Suprapubic skin (tissue), 4 donors: ENCODE results near the gene DLGAP5. TPM values are rescaled to one million over a fixed set of nuclear protein-coding genes. Genes with fewer than 3 reads are reported as not detected.

Experiments
- DNase-seq, 2 donors: peaks; one replicate each; pipeline ENCODE4 v3.0.0-alpha.2; 2019; ENCODE audit warnings: low spot score in 2 of 2
- H3K27ac ChIP-seq: fragments of 200-600 bp; sonication (generic); one replicate; pipeline ENCODE4 v1.5.1; 2019
- H3K27me3 ChIP-seq: fragments of 200-600 bp; sonication (generic); one replicate; pipeline ENCODE4 v1.5.1; 2019
- H3K36me3 ChIP-seq: fragments of 200-600 bp; sonication (generic); one replicate; pipeline ENCODE4 v1.5.1; 2019
- H3K4me1 ChIP-seq: fragments of 200-600 bp; sonication (generic); one replicate; pipeline ENCODE4 v1.5.1; 2019
- H3K4me3 ChIP-seq: fragments of 200-600 bp; sonication (generic); one replicate; pipeline ENCODE4 v1.5.1; 2019; ENCODE audit warnings: mild to moderate bottlenecking
- H3K9me3 ChIP-seq: fragments of 200-600 bp; sonication (generic); one replicate; pipeline ENCODE4 v1.5.1; 2019
- EP300 ChIP-seq: sonication (generic); formaldehyde crosslinking; IDR thresholded peaks from one replicate; pipeline ENCODE4 v1.6.1; 2017; ENCODE audit warnings: antibody characterized with exemption
- POLR2A ChIP-seq, 2 donors: fragments of 450-650 bp; IDR thresholded peaks; one replicate each; pipeline ENCODE4 v1.6.1; 2017; ENCODE audit warnings: antibody characterized with exemption in 2 of 2, mild to moderate bottlenecking in 2 of 2, moderate library complexity in 2 of 2
- POLR2AphosphoS5 ChIP-seq, 3 donors: sonication (generic); formaldehyde crosslinking; IDR thresholded peaks; one replicate each; pipeline ENCODE4 v1.6.1; 2017; ENCODE audit warnings: antibody characterized with exemption in 3 of 3
- WGBS: methylation state at CpG from one replicate; pipeline ENCODE4 v1.1.5; 2018; 5-methylcytosine and 5-hydroxymethylcytosine counted together
- total RNA-seq, 4 donors: library from RNA; depleted of rRNA; stranded (reverse); fragments of >200 nt; gene quantifications; one replicate each; pipeline ENCODE4 v1.1.0, GENCODE V29; 2016
- TF ChIP-seq, protein P1 (sequence below), 2 donors: fragments of 200-600 bp in 1 of 2; fragments of 450-650 bp in 1 of 2; sonication (generic) in 1 of 2; IDR thresholded peaks; one replicate each; pipeline ENCODE4 v1.5.1; 2016 to 2019; ENCODE audit warnings: antibody characterized with exemption in 2 of 2, mild to moderate bottlenecking in 1 of 2, moderate library complexity in 1 of 2

The DLGAP5 gene
- total RNA-seq, 4 donors from 2014 or later: 0.72 to 2.6 (median 1.9) TPM

DNA sequence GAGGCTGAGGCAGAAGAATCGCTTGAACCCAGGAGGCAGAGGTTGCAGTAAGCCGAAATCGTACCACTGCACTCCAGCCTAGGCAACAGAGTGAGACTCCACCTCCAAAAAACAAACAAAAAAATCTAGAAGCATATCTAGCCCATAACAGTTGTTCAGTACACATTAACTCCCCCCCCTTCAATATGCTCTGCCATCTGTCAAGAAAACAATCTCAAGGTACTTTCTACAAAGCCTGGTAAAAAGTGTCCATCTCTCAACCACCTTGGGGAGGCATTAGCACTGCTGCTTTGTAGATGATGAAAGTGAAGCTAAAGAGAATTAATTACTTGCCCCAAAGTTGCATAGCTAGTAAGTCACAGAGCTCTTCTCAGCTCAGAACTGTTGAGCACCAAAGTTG is 37.4 kb downstream of the DLGAP5 start:
- no peak for TF ChIP-seq POLR2A (IDR thresholded peaks at IDR 0.05)
- TF ChIP-seq, protein P1, sequence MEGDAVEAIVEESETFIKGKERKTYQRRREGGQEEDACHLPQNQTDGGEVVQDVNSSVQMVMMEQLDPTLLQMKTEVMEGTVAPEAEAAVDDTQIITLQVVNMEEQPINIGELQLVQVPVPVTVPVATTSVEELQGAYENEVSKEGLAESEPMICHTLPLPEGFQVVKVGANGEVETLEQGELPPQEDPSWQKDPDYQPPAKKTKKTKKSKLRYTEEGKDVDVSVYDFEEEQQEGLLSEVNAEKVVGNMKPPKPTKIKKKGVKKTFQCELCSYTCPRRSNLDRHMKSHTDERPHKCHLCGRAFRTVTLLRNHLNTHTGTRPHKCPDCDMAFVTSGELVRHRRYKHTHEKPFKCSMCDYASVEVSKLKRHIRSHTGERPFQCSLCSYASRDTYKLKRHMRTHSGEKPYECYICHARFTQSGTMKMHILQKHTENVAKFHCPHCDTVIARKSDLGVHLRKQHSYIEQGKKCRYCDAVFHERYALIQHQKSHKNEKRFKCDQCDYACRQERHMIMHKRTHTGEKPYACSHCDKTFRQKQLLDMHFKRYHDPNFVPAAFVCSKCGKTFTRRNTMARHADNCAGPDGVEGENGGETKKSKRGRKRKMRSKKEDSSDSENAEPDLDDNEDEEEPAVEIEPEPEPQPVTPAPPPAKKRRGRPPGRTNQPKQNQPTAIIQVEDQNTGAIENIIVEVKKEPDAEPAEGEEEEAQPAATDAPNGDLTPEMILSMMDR (IDR thresholded peaks at IDR 0.05): no peak
- no peak for TF ChIP-seq EP300
- no peak for TF ChIP-seq POLR2AphosphoS5 (IDR thresholded peaks at IDR 0.05)
- Histone ChIP-seq H3K27me3 (no peaks in the 10 kb centered on the region), H3K27ac (no peak overlapping the region), H3K4me1 (no peaks in the 10 kb centered on the region), H3K9me3 (no peaks in the 10 kb centered on the region), H3K4me3 (no peak overlapping the region), H3K36me3 (no peaks in the 10 kb centered on the region)
- no peak for DNase-seq
- 88% methylated on average over 3 of the region's 3 CpGs for WGBS

DNA sequence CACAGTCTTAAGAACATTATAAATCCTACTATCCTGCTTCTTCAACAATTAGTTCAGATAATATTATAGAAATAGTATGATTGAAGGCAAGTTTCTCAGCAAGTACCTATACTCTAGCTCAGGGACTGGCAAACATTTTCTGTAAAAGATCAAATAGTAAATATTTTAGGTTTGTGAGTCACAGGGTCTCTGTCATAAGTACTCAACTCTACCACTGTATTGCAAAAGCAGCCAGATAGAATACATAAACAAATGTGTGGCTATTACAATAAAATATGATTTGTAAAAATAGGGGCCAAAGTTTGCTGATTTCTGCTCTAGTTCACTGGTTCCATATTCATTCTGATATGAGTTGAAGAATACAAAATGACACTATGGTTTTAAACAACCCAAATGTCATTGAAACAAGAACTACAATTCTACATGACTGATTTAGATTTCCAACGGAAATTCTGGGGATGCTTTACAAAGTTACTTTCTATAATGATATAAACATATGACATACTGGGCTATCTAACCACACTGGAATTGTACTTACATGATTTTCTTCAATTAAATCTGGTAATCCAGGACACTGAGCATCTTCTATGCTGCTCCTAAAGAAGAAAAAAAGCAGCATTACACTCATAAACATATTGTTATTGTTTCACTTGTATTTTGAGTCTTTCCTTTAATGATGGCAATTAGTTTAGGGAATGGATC is 39.2 kb downstream of the DLGAP5 start:
- H3K9me3 ChIP-seq: no peaks in the 10 kb centered on the region
- no peaks in the 10 kb centered on the region for H3K27me3 ChIP-seq
- no peak for DNase-seq
- H3K4me1 ChIP-seq: no peaks in the 10 kb centered on the region
- no peak overlapping the region for H3K4me3 ChIP-seq
- 82% methylated on average over 1 of the region's 1 CpG for WGBS
- H3K27ac ChIP-seq: no peak overlapping the region
- no peaks in the 10 kb centered on the region for H3K36me3 ChIP-seq
- TF ChIP-seq POLR2AphosphoS5 (IDR thresholded peaks at IDR 0.05) (no peak), POLR2A (IDR thresholded peaks at IDR 0.05) (no peak), EP300 (no peak)
- TF ChIP-seq, protein P1 (IDR thresholded peaks at IDR 0.05): no peak

DNA sequence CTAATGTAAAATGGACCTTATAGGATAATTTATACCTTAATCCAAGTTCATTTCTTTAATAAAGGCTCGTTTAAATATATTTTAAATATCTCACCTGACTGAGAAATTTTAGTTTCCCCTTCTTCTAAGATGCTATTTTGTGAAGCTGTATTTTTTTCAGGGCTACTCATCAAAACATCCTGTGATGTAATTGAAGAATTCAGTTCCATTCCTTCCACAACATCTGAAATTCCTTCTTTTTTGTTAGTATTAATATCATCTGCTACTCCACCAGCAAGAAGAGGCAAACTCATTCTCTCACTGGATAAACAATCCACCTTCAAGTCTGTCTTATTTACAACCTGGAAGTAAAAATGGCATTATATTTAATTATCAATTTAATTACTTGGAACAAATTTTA is 39.8 kb downstream of the DLGAP5 start:
- WGBS: 88% methylated on average over 1 of the region's 1 CpG
- TF ChIP-seq EP300: no peak
- TF ChIP-seq, protein P1 (IDR thresholded peaks at IDR 0.05): no peak
- no peak for TF ChIP-seq POLR2AphosphoS5 (IDR thresholded peaks at IDR 0.05)
- no peak for TF ChIP-seq POLR2A (IDR thresholded peaks at IDR 0.05)
- H3K36me3 ChIP-seq: peaks cover 6% of the 10 kb centered on the region
- H3K4me3 ChIP-seq: no peak overlapping the region
- no peak for DNase-seq
- no peaks in the 10 kb centered on the region for H3K27me3 ChIP-seq
- no peak overlapping the region for H3K27ac ChIP-seq
- H3K4me1 ChIP-seq: no peaks in the 10 kb centered on the region
- no peaks in the 10 kb centered on the region for H3K9me3 ChIP-seq

DNA sequence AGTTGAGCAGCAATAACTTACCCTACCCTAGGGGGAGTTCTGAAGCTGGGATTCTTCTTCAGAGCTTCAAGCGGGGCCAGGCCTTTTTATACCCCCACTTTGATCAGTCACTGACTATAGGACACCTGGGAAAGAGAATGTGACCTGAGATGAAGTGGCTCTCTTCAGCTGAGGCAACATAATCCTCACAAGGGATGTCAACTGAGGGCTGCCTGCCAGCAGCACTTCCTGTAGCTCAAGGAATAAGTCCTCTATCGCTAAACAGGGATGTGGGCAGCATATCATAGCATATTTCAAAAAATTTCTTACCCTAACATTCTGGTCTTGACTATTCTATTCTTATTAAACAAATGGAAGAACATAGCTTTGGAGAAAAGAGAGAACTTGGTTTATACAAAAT is 45.0 kb downstream of the DLGAP5 start:
- WGBS: 75% methylated on average over 2 of the region's 2 CpGs
- no peak for DNase-seq
- Histone ChIP-seq H3K27ac (no peak overlapping the region), H3K4me1 (no peaks in the 10 kb centered on the region), H3K9me3 (no peaks in the 10 kb centered on the region), H3K27me3 (no peaks in the 10 kb centered on the region), H3K4me3 (no peak overlapping the region), H3K36me3 (peaks cover 56% of the 10 kb centered on the region)
- no peak for TF ChIP-seq POLR2A (IDR thresholded peaks at IDR 0.05)

DNA sequence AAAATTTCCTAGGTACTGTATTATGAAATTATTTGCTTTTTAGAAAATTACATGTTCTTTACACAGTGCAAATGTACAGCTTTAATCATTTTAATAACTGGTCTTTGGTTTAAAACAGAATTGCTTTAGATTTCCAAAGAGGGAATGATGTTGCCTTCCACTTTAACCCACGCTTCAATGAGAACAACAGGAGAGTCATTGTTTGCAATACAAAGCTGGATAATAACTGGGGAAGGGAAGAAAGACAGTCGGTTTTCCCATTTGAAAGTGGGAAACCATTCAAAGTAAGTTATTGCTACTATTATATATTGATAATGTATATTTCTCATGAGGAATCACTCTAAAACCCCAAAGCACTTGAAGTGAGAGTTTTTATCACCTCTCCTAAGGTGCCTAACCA is 48.9 kb downstream of the DLGAP5 start:
- WGBS: 67% methylated on average over 2 of the region's 2 CpGs
- Histone ChIP-seq H3K36me3 (peaks cover 96% of the 10 kb centered on the region), H3K9me3 (no peaks in the 10 kb centered on the region), H3K27me3 (no peaks in the 10 kb centered on the region), H3K4me1 (peaks cover 20% of the 10 kb centered on the region), H3K27ac (no peak overlapping the region), H3K4me3 (no peak overlapping the region)
- no peak for DNase-seq
- TF ChIP-seq POLR2AphosphoS5 (IDR thresholded peaks at IDR 0.05) (no peak), POLR2A (IDR thresholded peaks at IDR 0.05) (no peak)

DNA sequence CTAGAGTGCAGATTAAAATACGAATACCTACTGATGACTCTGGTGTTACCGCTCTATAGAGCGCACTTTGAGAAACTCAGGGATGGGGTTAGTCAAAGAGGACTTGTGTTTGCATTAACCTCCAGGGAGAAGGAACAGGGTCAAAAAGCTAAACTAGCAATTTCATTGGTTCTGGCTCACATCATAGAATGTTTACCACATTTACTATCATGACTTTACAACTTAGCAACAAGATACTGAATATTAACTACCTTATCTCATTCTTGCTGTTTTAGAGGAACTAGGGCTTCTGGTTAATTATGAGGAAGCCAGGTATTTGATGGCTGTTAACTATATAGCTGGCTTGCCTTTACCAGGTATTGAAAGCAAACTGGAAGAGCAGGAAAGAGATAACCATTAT is 49.6 kb downstream of the DLGAP5 start:
- TF ChIP-seq POLR2A (IDR thresholded peaks at IDR 0.05) (no peak), POLR2AphosphoS5 (IDR thresholded peaks at IDR 0.05) (no peak), EP300 (no peak)
- TF ChIP-seq, protein P1 (IDR thresholded peaks at IDR 0.05): no peak
- Histone ChIP-seq H3K4me3 (no peak overlapping the region), H3K27ac (no peak overlapping the region), H3K9me3 (no peaks in the 10 kb centered on the region), H3K36me3 (peaks cover 93% of the 10 kb centered on the region), H3K4me1 (peaks cover 26% of the 10 kb centered on the region), H3K27me3 (no peaks in the 10 kb centered on the region)
- 88% methylated on average over 3 of the region's 3 CpGs for WGBS
- DNase-seq: no peak
